SK-N-SH (cell line): ENCODE results near the gene ELMO1. TPM values are rescaled to one million over a fixed set of nuclear protein-coding genes. Genes with fewer than 3 reads are reported as not detected.
A peak's percentile ranks its signal among the peaks of the same experiment; 100 is the strongest.

Experiments
- CTCF ChIA-PET: fragments of 300-600, 350-600 bp; formaldehyde crosslinking; extraction: SDS; loops from one replicate; lab custom pipeline; 2021; lab: Yijun Ruan, JAX
- POLR2A ChIA-PET: fragments of 350-600 bp; sonication (Branson Sonifier 250); formaldehyde crosslinking; extraction: SDS; loops from one replicate; lab custom pipeline; 2020; ENCODE audit warnings: antibody characterized with exemption, inconsistent platforms; lab: Yijun Ruan, JAX
- DNase-seq: peaks from one replicate; pipeline ENCODE4 v3.0.0; 2012
- H2AFZ ChIP-seq: fragments of 200-600 bp; sonication (generic); 2 replicates; pipeline ENCODE4 v1.8.1; 2016; ENCODE audit warnings: antibody characterized with exemption, mild to moderate bottlenecking, low read depth
- H3F3A ChIP-seq: fragments of 200-600 bp; sonication (generic); replicated peaks from 2 replicates; pipeline ENCODE3; 2016; ENCODE audit warnings: antibody characterized with exemption, mild to moderate bottlenecking; ENCODE audit not compliant: insufficient read depth
- H3K27ac ChIP-seq, 2 experiments: fragments of 200-500 bp in 1 of 2; fragments of 200-600 bp in 1 of 2; sonication (Bioruptor generic) in 1 of 2; sonication (generic), shearing (Covaris generic) in 1 of 2; 2 replicates each; pipeline versions ENCODE4 v1.5.1 to v1.6.1; 2014 to 2016; ENCODE audit warnings: low read depth in 2 of 2, inconsistent platforms in 1 of 2, low read length in 1 of 2, mild to moderate bottlenecking in 1 of 2, mixed read lengths in 1 of 2
- H3K27me3 ChIP-seq: fragments of 200-600 bp; sonication (generic), shearing (Covaris generic); 2 replicates; pipeline ENCODE4 v1.6.1; 2016; ENCODE audit warnings: mixed run types; ENCODE audit not compliant: insufficient read depth
- H3K36me3 ChIP-seq, 2 experiments: fragments of 200-500 bp in 1 of 2; fragments of 200-600 bp in 1 of 2; sonication (Bioruptor generic) in 1 of 2; sonication (generic) in 1 of 2; replicated peaks in 1 of 2; 2 replicates each; pipeline versions ENCODE3 to v1.5.1; 2014 to 2016; ENCODE audit warnings: low read length in 1 of 2, mild to moderate bottlenecking in 1 of 2; ENCODE audit not compliant: insufficient read depth in 2 of 2, control insufficient read depth in 1 of 2
- H3K4me1 ChIP-seq, 2 experiments: fragments of 200-500 bp in 1 of 2; fragments of 200-600 bp in 1 of 2; sonication (Bioruptor generic) in 1 of 2; sonication (generic), shearing (Covaris generic) in 1 of 2; 2 replicates each; pipeline versions ENCODE4 v1.5.1 to v1.6.1; 2014 to 2016; ENCODE audit warnings: low read depth in 1 of 2, low read length in 1 of 2, mixed run types in 1 of 2; ENCODE audit not compliant: insufficient read depth in 2 of 2, control insufficient read depth in 1 of 2
- H3K4me2 ChIP-seq: fragments of 200-600 bp; sonication (generic), shearing (Covaris generic); 2 replicates; pipeline ENCODE4 v1.6.1; 2017; ENCODE audit warnings: mixed run types
- H3K4me3 ChIP-seq, 2 experiments: fragments of 200-500 bp in 1 of 2; fragments of 200-600 bp in 1 of 2; sonication (Bioruptor generic) in 1 of 2; sonication (generic), shearing (Covaris generic) in 1 of 2; 2 replicates each; pipeline versions ENCODE4 v1.5.1 to v1.8.1; 2014 to 2016; ENCODE audit warnings: low read depth in 2 of 2, inconsistent platforms in 1 of 2, low read length in 1 of 2, mild to moderate bottlenecking in 1 of 2, mixed read lengths in 1 of 2, moderate library complexity in 1 of 2
- H3K79me2 ChIP-seq: fragments of 200-600 bp; sonication (generic); 2 replicates; pipeline ENCODE4 v1.8.1; 2017; ENCODE audit warnings: mild to moderate bottlenecking; ENCODE audit not compliant: insufficient read depth
- H3K9ac ChIP-seq: fragments of 200-600 bp; sonication (generic); 2 replicates; pipeline ENCODE4 v1.6.1; 2017; ENCODE audit warnings: mixed run types
- H3K9me2 ChIP-seq: fragments of 200-600 bp; sonication (generic); 2 replicates; pipeline ENCODE4 v1.6.1; 2017; ENCODE audit warnings: mixed run types
- H3K9me3 ChIP-seq: fragments of 200-600 bp; sonication (generic); 2 replicates; pipeline ENCODE4 v1.6.1; 2017; ENCODE audit warnings: mixed run types, mild to moderate bottlenecking, moderate library complexity
- H4K20me1 ChIP-seq: fragments of 200-600 bp; sonication (generic); 2 replicates; pipeline ENCODE4 v1.6.1; 2017; ENCODE audit warnings: mild to moderate bottlenecking, mixed run types; ENCODE audit not compliant: insufficient read depth
- CHD2 ChIP-seq: fragments of 150-350 bp; IDR thresholded peaks from 2 replicates; pipeline ENCODE4 v1.6.1; 2018; ENCODE audit warnings: low read length; ENCODE audit not compliant: partially characterized antibody
- ELF1 ChIP-seq: IDR thresholded peaks from 2 replicates; pipeline ENCODE4 v1.4.0; 2012
- EZH2phosphoT487 ChIP-seq: fragments of 200-600 bp; sonication (generic); IDR thresholded peaks from 2 replicates; pipeline ENCODE4 v1.6.1; 2017; ENCODE audit warnings: low read depth, mixed run types, mild to moderate bottlenecking, antibody characterized with exemption, moderate library complexity, borderline replicate concordance
- FOXJ3 ChIP-seq: sonication (generic); formaldehyde crosslinking; IDR thresholded peaks from 2 replicates; pipeline ENCODE4 v1.5.1; 2020; ENCODE audit warnings: mild to moderate bottlenecking, missing genetic modification reagents
- FOXM1 ChIP-seq: IDR thresholded peaks from 2 replicates; pipeline ENCODE4 v1.4.0; 2012; ENCODE audit warnings: low read depth, mild to moderate bottlenecking
- JUND ChIP-seq: IDR thresholded peaks from 2 replicates; pipeline ENCODE4 v1.4.0; 2012
- MXI1 ChIP-seq: IDR thresholded peaks from 2 replicates; pipeline ENCODE4 v1.6.1; 2012; ENCODE audit warnings: mild to moderate bottlenecking, low read depth, low read length, improper control_type of control experiment
- NFIC ChIP-seq: IDR thresholded peaks from 2 replicates; pipeline ENCODE4 v1.4.0; 2012; ENCODE audit warnings: borderline replicate concordance
- NRF1 ChIP-seq: IDR thresholded peaks from 2 replicates; pipeline ENCODE4 v1.6.1; 2012; ENCODE audit warnings: low read depth, mild to moderate bottlenecking, low read length
- RCOR1 ChIP-seq: fragments of 150-350 bp; IDR thresholded peaks from 2 replicates; pipeline ENCODE4 v1.6.1; 2017; ENCODE audit warnings: antibody characterized with exemption, low read length
- SIN3A ChIP-seq: IDR thresholded peaks from 2 replicates; pipeline ENCODE4 v1.6.1; 2012; ENCODE audit warnings: low read depth, mild to moderate bottlenecking, low read length, moderate library complexity, borderline replicate concordance
- SMC3 ChIP-seq: IDR thresholded peaks from 2 replicates; pipeline ENCODE4 v1.6.1; 2012; ENCODE audit warnings: low read depth, low read length, improper control_type of control experiment
- TCF12 ChIP-seq: IDR thresholded peaks from 2 replicates; pipeline ENCODE4 v1.4.0; 2012
- TEAD4 ChIP-seq: IDR thresholded peaks from 2 replicates; pipeline ENCODE4 v1.4.0; 2012; ENCODE audit warnings: mild to moderate bottlenecking, borderline replicate concordance; ENCODE audit not compliant: insufficient read depth
- YY1 ChIP-seq: IDR thresholded peaks from 2 replicates; pipeline ENCODE4 v1.4.0; 2012; ENCODE audit warnings: low read depth, mild to moderate bottlenecking
- ZBTB33 ChIP-seq: IDR thresholded peaks from 2 replicates; pipeline ENCODE4 v1.4.0; 2012; ENCODE audit warnings: low read depth, borderline replicate concordance
- WGBS: methylation state at CpG from one replicate; pipeline ENCODE4 v1.1.6; 2017; ENCODE audit warnings: low lambda C conversion rate; 5-methylcytosine and 5-hydroxymethylcytosine counted together
- polyA plus RNA-seq, 3 experiments: library from polyadenylated mRNA; depleted of rRNA; stranded (reverse); fragments of >200 nt; gene quantifications; 2 replicates each; pipeline ENCODE4 v1.2.3, GENCODE V29; 2012
- TF ChIP-seq, protein P1 (sequence below): IDR thresholded peaks from 2 replicates; pipeline ENCODE4; 2012
- TF ChIP-seq, protein P2 (sequence below): IDR thresholded peaks from 2 replicates; pipeline ENCODE4 v1.4.0; 2012; ENCODE audit warnings: low read depth, borderline replicate concordance
- TF ChIP-seq, protein P3 (sequence below): IDR thresholded peaks from 2 replicates; pipeline ENCODE4 v1.4.0; 2012; ENCODE audit warnings: low read depth
- TF ChIP-seq, protein P4 (sequence below): fragments of 200-600 bp; sonication (generic); IDR thresholded peaks from 2 replicates; pipeline ENCODE4 v1.6.1; 2017; ENCODE audit warnings: antibody characterized with exemption, mild to moderate bottlenecking, moderate library complexity

Gene ELMO1
- polyA plus RNA-seq, 1 of the 3 experiments (the other 2 are of a cell fraction): 0.64 TPM

GRCh38 chr7:37448011-37448635 lies 541 bp downstream of the ELMO1 start:
- WGBS: 4% methylated on average over 43 of the region's 63 CpGs
- Histone ChIP-seq H3K4me3 (peak overlapping the region in 1 of 2 experiments; percentile 55; a peak in 2 of 4 replicates), H3K9ac (no peak overlapping the region), H3K27me3 (no peaks in the 10 kb centered on the region), H3K4me1 (peaks cover 0 to 13% of the 10 kb centered on the region in 2 experiments; a peak in 2 of 4 replicates), H4K20me1 (no peaks in the 10 kb centered on the region), H3K9me2 (no peaks in the 10 kb centered on the region), H3K79me2 (no peaks in the 10 kb centered on the region), H2AFZ (no peak overlapping the region), H3K4me2 (peak overlapping the region; percentile 60), H3K36me3 (no peaks in the 10 kb centered on the region), H3K9me3 (no peaks in the 10 kb centered on the region), H3F3A (no peaks in the 10 kb centered on the region), H3K27ac (peak overlapping the region in 1 of 2 experiments; percentile 73; a peak in 2 of 4 replicates)
- DNase-seq: peak; percentile 86
- ChIA-PET POLR2A (interaction anchor here (1.2 kb wide), 1 partner anchor 9 kb away, joined by 3 read pairs; no protein-coding TSS in a partner anchor), CTCF (interaction anchor here (0.6 to 5.0 kb wide), 36 partner anchors 9 to 388 kb away, joined by 3 to 40 read pairs (median 4); no protein-coding TSS in a partner anchor)
- TF ChIP-seq EZH2phosphoT487: no peak
- no peak for TF ChIP-seq ELF1
- TF ChIP-seq FOXM1: no peak
- TF ChIP-seq MXI1: no peak
- TF ChIP-seq JUND: no peak
- no peak for TF ChIP-seq YY1
- no peak for TF ChIP-seq TEAD4
- TF ChIP-seq, protein P1, sequence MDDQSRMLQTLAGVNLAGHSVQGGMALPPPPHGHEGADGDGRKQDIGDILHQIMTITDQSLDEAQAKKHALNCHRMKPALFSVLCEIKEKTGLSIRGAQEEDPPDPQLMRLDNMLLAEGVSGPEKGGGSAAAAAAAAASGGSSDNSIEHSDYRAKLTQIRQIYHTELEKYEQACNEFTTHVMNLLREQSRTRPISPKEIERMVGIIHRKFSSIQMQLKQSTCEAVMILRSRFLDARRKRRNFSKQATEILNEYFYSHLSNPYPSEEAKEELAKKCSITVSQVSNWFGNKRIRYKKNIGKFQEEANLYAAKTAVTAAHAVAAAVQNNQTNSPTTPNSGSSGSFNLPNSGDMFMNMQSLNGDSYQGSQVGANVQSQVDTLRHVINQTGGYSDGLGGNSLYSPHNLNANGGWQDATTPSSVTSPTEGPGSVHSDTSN: no peak
- TF ChIP-seq FOXJ3 (CRISPR knock-in tag): no peak
- no peak for TF ChIP-seq CHD2
- TF ChIP-seq SIN3A: no peak
- TF ChIP-seq NRF1: no peak
- no peak for TF ChIP-seq ZBTB33
- TF ChIP-seq, protein P2, sequence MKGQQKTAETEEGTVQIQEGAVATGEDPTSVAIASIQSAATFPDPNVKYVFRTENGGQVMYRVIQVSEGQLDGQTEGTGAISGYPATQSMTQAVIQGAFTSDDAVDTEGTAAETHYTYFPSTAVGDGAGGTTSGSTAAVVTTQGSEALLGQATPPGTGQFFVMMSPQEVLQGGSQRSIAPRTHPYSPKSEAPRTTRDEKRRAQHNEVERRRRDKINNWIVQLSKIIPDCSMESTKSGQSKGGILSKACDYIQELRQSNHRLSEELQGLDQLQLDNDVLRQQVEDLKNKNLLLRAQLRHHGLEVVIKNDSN: no peak
- TF ChIP-seq TCF12: no peak
- TF ChIP-seq, protein P3, sequence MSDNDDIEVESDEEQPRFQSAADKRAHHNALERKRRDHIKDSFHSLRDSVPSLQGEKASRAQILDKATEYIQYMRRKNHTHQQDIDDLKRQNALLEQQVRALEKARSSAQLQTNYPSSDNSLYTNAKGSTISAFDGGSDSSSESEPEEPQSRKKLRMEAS: no peak
- no peak for TF ChIP-seq NFIC
- TF ChIP-seq SMC3: no peak
- no peak for TF ChIP-seq RCOR1
- TF ChIP-seq, protein P4, sequence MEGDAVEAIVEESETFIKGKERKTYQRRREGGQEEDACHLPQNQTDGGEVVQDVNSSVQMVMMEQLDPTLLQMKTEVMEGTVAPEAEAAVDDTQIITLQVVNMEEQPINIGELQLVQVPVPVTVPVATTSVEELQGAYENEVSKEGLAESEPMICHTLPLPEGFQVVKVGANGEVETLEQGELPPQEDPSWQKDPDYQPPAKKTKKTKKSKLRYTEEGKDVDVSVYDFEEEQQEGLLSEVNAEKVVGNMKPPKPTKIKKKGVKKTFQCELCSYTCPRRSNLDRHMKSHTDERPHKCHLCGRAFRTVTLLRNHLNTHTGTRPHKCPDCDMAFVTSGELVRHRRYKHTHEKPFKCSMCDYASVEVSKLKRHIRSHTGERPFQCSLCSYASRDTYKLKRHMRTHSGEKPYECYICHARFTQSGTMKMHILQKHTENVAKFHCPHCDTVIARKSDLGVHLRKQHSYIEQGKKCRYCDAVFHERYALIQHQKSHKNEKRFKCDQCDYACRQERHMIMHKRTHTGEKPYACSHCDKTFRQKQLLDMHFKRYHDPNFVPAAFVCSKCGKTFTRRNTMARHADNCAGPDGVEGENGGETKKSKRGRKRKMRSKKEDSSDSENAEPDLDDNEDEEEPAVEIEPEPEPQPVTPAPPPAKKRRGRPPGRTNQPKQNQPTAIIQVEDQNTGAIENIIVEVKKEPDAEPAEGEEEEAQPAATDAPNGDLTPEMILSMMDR: no peak
